Jurkat, Clone E6-1 (cell line): ENCODE data around the gene NUBPL.
"Not testable (repeated sequence)": the region's sequence is repeated elsewhere in the genome, so short reads cannot be mapped to it uniquely, and the experiment has no call there.

Experiments used
- DNase-seq: peaks from one replicate; pipeline ENCODE4 v3.0.0-alpha.2; 2011; ENCODE audit warnings: low read depth, low spot score
- H3K4me3 ChIP-seq: 2 replicates; pipeline ENCODE4 v1.5.1; 2011; ENCODE audit warnings: mild to moderate bottlenecking, low read length, control low read depth, moderate library complexity

The NUBPL gene

DNA sequence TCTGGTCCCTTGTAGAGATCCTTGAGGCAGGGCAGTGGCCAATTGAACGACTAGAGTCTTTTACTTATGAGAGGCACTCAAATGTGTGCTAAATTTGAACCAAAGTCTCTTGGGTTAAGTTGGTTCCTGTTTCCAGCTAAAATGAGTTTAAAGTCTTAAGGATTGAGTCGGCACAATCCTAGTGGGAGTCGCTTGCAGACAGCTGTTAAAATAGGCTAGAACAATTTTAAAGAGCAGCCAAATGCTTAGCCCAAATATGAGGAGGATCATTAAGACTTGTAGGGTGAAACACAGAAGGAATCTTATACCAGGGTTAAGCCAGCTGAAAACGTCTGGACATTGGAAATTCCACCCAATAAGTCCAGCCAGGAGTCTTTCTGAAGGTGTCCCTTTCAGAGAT, 216.1 kb downstream of the NUBPL start:
- no peak for DNase-seq
- H3K4me3 ChIP-seq: no peak overlapping the region

DNA sequence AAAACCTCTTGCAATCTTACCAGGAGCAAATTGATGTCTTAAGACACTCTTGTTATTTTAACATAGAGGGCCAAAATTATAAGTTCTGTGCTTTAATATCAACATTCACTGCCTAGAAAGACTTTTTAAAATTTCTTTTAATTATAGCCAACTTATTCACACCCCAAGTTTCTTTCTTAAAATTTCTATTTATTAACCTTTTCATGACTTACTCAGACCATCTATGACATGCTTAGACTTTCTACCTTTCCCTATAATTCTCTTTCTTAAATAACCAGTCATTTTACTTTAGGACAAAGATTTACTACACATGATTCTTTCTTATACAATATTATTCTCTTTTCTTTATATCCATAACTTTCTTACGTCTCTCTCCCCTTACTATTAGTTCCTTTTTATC, 220.4 kb downstream of the NUBPL start:
- H3K4me3 ChIP-seq: no peak overlapping the region
- peak; percentile 15 for DNase-seq

DNA sequence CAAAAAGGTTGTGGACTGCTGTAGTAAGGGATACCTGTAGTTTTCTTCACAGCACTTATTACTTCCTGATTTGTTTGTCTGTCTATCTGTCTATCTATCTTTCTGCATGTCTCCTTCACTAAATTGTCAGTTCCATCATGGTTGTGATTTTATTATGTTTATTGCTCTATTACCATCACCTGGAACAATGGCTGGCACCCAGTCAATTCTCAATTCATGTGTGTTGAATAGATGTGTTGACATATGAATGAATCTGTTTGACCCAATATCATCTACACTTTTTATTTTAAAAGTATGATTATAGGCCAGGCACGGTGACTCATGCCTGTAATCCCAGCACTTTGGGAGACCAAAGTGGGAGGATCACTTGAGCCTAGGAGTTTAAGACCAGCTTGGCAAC, 224.4 kb downstream of the NUBPL start:
- no peak for DNase-seq
- no peak overlapping the region for H3K4me3 ChIP-seq

DNA sequence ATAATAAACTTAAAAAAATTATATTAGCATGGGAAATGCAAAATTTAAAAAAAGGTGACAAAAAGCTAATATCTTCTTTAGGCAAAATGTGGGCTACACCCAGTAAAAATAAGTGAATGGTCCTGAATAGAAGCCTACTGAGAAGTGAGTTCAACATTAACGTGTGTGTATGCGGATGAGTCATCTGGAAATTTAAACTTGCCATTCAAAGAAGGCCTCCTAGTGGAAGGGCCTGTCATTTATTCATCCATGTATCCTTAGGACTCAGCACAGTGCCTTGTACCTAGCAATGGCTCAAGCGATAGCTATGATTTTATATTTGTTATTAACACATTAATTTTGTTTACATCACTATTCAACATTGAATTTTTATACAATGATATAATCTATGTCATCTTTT, 226.2 kb downstream of the NUBPL start:
- peak; percentile 1 for DNase-seq

DNA sequence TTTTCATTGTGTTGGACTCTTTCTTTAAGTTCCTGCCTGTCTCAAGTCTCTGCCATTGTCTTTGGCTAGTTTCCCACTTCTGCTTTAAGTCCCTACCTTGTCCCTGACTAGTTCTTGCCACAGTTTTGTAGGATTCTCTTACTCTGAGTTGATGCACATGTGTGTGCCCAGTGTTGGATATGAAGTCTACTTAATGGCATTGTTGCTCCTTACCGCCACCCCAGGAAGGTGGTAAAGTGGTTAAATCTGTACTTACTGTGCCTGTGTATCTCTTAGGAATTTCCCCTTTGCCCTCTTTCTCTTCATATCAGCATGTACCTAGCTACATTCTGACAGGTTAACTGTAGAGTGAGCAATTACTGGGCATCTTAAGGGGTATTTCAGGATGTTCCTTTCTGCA, 227.1 kb downstream of the NUBPL start:
- DNase-seq: no peak
- H3K4me3 ChIP-seq: no peak overlapping the region

More for the DNA sequence above, 226.2 kb downstream of the NUBPL start:
- no peak overlapping the region for H3K4me3 ChIP-seq

DNA sequence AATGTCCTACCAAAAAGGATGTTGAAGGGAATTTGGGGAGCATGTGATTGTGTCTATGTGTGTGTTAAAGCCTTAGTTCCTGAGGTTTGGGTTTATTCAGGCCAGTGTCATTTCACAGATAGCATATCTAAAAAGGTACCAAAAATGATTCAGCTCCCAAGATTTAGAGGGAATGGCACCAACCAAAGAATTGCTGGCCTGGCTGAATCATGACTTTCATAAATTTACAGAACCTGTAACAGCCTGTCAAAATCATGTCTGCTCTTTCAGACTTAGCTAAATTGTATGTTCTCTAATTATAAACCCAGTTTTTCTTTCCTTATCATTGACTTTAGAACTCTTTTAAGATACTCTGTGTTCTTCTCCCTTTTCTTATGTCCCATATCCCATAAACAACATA, 231.5 kb downstream of the NUBPL start:
- H3K4me3 ChIP-seq: no peak overlapping the region
- no peak for DNase-seq

DNA sequence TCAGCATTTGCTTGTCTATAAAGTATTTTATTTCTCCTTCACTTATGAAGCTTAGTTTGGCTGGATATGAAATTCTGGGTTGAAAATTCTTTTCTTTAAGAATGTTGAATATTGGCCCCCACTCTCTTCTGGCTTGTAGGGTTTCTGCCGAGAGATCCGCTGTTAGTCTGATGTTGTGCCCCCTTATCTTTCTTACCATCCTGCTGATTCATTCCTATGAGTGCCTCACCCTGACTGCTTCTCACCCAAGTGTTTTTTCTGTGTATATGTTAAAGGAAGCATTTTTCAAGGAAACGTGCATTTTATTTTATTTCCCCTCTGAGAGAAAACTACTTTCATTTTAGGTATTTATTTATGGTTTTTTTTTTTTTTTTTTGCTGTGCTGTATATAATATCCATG, 236.7 kb downstream of the NUBPL start:
- not testable (repeated sequence) for DNase-seq, H3K4me3 ChIP-seq

DNA sequence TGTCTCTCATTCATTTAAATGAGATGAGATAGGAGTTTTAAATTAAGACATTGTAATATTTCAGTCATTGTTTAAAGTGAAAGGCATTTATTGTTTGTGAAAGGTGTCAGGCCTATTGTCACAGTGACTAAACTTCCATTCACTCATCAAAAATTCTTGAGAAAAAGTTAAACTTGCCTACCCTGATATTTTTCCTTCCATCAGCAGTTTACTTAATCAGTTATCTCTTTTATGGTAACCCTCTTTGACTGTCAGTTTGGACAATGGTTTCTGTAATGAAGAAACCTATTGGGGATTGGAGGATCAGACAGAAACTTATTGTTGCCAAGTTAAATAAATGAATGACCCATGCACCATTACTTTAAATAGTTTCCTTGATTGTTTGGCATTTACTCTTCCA, 241.6 kb downstream of the NUBPL start:
- no peak overlapping the region for H3K4me3 ChIP-seq
- DNase-seq: no peak

DNA sequence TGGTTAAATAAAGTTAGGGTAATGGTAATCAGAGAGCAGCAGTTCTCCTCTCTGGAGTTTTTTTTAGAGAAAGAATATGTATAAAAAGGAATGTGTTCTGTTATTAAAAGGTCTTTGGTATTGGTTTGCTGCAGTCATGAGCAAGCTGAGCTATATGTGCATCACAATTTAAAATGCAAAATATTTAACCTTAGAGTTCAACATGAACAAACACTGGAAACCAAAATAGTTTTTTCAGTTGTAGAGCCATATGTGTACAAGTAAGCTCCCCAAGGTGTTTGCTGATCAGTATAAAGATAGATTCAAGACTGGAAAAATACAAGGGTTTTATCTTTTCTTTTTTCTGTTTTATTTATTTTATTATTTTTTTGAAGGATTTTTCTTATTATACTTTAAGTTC, 245.0 kb downstream of the NUBPL start:
- no peak overlapping the region for H3K4me3 ChIP-seq
- DNase-seq: no peak

DNA sequence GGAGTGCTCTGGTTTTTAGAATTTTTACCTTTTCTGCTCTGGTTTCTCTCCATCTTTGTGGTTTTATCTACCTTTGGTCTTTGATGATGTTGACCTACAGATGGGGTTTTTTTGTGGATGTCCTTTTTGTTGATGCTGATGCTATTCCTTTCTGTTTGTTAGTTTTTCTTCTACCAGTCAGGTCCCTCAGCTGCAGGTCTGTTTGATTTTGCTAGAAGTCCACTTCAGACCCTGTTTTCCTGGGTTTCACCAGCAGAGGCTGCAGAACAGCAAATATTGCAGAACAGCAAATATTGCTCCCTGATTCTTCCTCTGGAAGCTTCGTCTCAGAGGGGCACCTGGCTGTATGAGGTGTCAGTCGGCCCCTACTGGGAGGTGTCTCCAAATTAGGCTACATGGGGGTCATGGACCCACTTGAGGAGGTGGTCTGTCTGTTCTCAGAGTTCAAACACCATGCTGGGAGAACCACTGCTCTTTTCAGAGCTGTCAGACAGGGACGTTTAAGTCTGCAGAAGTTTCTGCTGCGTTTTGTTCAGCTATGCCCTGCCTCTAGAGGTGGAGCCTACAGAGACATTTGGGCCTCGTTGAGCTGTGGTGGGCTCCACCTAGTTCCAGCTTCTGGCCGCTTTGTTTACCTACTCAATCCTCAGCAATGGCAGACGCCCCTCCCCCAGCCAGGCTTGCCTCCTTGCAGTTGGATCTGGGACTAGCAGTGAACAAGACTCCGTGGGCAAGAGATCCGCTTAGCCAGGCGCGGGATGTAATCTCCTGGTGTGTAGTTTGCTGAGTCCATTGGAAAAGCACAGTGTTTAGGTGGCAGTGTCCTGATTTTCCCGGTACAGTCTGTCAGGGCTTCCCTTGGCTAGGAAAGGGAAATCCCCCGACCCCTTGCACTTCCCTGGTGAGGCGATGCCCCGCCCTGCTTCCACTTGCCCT, 250.8 kb downstream of the NUBPL start:
- DNase-seq, H3K4me3 ChIP-seq: not testable (repeated sequence)

DNA sequence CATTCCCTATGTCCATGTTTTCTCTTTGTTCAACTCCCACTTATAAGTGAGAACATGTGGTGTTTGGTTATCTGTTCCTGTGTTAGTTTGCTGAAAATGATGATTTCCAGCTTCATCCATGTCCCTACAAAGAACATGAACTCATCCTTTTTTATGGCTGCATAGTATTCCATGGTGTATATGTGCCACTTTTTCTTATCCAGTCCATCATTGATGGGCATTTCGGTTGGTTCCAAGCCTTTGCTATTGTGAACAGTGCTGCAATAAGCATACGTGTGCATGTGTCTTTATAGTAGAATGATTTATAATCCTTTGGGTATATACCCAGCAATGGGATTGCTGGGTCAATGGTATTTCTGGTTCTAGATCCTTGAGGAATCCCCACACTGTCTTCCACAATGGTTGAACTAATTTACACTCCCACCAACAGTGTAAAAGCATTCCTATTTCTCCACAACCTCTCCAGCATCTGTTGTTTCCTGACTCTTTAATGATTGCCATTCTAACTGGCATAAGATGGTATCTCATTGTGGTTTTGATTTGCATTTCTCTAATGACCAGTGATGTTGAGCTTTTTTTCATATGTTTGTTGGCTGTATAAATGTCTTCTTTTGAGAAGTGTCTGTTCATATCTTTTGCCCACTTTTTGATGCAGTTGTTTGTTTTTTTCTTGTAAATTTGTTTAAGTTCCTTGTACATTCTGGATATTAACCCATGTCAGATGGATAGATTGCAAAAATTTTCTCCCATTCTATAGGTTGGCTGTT, 252.7 kb downstream of the NUBPL start:
- not testable (repeated sequence) for DNase-seq, H3K4me3 ChIP-seq

DNA sequence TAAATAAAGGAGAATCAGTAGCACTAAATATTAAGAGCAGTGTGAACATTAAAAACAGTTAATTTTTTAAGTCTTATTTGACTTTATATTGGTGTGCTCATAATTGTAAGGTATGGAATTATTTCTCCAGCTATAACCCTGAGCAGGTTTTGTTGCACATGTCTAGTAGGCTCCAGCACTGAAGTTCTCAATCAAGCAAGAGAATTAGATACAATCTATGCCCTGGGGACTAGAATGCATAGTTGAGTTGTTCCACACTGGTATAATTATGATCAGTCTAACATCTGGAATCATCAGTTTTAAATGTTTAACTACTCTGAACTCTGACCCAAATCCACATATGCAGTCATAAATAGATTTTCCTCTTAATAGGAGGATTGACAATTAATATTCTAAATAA, 258.1 kb downstream of the NUBPL start:
- no peak for DNase-seq
- no peak overlapping the region for H3K4me3 ChIP-seq

DNA sequence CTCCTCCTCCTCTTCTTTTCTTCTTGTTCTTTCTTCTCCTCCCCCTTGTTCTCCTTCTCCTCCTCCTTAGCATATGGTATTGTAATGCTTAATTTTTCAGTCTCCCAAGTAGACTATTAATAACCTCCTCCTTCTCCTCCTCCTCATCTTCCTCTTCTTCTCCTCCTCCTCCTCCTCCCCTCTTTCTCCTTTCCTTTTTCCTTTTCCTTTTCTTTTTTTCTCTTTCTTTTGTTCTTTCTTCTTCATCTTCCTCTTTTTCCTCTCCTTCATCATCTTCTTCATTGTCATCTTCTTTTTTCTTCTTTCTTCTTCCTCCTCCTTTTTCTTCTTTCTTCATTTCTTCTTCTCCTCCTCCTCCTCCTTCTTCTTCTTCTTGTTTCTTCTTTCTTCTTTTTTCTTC, 264.3 kb downstream of the NUBPL start:
- no peak overlapping the region for H3K4me3 ChIP-seq
- DNase-seq: no peak

DNA sequence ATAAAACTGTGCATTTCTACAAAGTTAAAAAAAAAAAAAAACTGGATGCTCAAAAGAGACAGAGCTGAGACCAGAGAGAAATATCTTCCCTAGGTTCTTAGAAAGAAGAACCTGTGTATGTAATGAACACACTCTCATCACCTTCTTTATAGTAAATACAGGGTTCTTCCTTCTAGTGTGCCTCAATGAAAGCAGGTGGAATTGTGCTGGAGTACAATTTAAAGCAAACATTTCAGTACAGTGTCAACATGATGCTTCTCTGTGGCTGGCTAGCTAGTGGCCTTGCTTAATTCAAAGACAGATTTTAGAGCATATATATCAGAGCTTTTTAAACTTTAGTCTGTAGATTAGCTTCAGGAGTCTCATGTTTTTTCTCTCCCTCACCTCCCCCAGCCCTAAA, 266.1 kb downstream of the NUBPL start:
- no peak for DNase-seq
- no peak overlapping the region for H3K4me3 ChIP-seq

DNA sequence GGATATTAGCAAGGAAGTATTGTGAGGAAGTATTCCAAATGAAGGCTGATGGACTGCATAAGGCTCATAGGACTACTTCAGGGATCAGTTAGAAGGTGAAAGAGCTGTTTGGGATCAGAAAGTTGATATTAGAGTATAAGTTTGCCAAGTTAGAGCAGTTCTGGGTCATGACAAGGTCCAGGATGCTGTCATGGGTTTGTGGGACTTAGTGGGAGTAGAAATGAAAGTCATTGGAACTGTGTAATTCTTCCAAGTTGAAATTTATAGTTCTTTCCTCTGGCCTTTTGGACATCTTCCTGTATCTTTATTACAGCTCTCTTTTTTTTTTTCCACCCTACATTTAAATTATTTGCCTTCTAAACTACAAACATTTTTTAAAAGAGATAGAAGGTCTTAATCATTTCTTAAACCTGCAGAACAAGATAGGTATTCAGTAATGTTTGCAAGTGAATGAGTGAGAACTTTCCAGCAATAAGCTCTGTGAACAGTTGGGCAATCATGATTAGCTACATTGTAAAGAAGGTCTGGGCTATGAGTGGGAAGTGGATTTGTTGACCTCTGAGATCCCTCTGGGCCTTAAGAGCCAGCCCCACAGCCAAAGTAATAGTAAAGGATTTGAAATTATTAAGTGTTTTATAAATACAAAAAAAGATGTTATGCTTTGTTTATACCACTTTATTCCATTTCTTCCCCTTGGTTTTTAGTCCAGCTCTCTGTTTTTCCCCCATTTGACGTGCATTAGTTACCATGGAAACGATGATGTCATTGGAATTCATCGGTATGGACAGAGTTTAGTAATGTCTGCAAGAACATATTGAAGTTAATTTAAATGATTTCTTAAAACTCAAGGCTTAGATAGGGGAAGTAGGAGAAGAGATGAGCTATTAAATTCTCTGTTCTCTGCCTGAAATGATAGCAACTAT, 268.0 kb downstream of the NUBPL start:
- DNase-seq: no peak
- H3K4me3 ChIP-seq: no peak overlapping the region

DNA sequence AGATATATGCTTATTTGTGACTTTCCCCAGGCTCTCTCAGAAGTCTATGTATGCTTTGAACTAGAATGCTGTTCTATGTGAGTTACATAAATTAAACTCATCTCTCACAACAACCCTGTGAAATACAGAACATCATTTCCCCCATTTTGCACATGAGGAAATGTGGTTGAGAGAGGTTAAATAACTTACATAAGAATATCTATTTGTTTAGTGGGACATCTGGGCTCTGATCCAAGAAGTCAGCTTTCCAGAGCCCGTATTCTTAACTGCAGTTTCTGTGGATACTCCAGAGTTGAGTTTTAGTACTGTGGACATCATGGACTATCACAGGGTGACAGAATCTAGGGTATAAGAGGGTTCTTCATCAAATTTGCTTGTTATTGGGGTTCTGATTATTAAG, 273.4 kb downstream of the NUBPL start:
- no peak for DNase-seq
- H3K4me3 ChIP-seq: no peak overlapping the region

DNA sequence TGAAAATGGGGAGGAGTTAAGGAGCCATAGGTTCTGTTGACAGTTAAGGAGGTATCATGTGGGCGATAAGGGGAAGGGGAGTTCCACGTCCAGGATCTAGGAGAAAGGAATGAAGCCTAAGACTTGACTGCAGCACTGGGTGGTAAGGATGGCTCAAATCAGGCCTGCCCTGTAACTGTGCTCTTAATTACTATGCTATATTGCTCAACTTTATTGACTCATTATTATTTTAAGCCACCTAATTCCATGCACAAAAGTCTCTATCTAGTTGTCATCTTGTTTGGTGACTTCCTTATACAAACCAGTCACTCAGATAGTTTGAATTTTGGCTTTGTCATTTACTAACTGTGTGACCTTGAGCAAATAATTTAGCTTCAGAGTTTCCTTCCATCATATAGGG, 273.8 kb downstream of the NUBPL start:
- no peak for DNase-seq
- H3K4me3 ChIP-seq: no peak overlapping the region

DNA sequence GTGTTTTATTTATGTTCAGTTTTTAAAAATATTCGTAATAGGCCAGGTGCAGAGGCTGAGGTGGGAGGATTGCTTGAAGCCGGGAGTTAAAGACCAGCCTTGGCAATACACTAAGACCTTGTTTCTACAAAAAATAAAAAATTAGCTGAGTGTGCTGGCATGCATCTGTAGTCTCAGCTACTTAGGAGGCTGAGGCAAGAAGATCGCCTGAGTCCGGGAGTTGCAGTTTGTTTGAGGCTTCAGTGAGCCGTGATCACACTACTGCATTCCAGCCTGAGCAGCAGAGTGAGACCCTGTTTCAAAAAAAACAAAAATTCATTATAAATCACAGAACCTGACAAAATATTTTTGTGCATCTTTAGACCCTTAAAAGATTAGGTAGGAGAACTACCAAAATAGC, 275.8 kb downstream of the NUBPL start:
- no peak for DNase-seq
- H3K4me3 ChIP-seq: no peak overlapping the region

DNA sequence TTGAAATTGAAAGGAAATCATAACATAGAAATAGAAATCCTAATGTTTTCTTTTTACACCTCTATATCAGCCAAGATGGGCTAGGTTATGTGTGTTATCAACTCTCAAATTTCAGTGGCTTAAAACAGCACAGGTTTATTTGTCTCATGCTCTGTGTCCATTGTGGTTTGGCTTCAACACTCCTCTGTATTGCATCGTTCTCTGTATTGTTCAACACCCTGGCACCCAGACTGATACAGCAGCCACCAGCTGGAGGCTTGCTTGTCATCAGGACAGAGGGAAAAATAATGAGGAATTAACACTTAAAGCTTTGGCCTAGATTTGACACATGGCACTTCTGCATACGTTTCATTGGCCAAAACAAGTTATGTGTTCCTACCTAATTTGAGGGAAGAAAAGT, 281.7 kb downstream of the NUBPL start:
- DNase-seq: no peak
- no peak overlapping the region for H3K4me3 ChIP-seq
